ENCODE data around the gene ZDHHC6.

- TF ChIP-seq, protein P1, sequence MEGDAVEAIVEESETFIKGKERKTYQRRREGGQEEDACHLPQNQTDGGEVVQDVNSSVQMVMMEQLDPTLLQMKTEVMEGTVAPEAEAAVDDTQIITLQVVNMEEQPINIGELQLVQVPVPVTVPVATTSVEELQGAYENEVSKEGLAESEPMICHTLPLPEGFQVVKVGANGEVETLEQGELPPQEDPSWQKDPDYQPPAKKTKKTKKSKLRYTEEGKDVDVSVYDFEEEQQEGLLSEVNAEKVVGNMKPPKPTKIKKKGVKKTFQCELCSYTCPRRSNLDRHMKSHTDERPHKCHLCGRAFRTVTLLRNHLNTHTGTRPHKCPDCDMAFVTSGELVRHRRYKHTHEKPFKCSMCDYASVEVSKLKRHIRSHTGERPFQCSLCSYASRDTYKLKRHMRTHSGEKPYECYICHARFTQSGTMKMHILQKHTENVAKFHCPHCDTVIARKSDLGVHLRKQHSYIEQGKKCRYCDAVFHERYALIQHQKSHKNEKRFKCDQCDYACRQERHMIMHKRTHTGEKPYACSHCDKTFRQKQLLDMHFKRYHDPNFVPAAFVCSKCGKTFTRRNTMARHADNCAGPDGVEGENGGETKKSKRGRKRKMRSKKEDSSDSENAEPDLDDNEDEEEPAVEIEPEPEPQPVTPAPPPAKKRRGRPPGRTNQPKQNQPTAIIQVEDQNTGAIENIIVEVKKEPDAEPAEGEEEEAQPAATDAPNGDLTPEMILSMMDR (IDR thresholded peaks at IDR 0.05): no peak
- no peak for TF ChIP-seq POLR2A (IDR thresholded peaks at IDR 0.05)
Measured at GRCh38 chr10:112409299-112409698, 37.4 kb downstream of the ZDHHC6 start.
